HEK293 (cell line): Measurements from ENCODE around the gene PACS2.

ENCODE experiments used
- CTCF ChIA-PET: fragments of 350-600 bp; formaldehyde crosslinking; extraction: SDS; loops from one replicate; lab custom pipeline; 2021; ENCODE audit warnings: antibody characterized with exemption; lab: Yijun Ruan, JAX
- POLR2A ChIA-PET: fragments of 300-600 bp; formaldehyde crosslinking; extraction: SDS; loops from one replicate; lab custom pipeline; 2020; ENCODE audit warnings: antibody characterized with exemption, inconsistent platforms; lab: Yijun Ruan, JAX
- H3K27ac ChIP-seq: fragments of 200-500 bp; sonication (Bioruptor generic); 2 replicates; pipeline ENCODE4 v1.5.1; 2014; ENCODE audit warnings: low read depth, low read length, control low read depth, inconsistent platforms; ENCODE audit errors: extremely low read depth
- H3K36me3 ChIP-seq, 2 experiments: fragments of 200-500 bp in 1 of 2; sonication (Bioruptor generic) in 1 of 2; 1 replicate in 1 of 2; 2 replicates in 1 of 2; pipeline ENCODE4 v1.5.1; 2014 to 2017; ENCODE audit warnings: inconsistent platforms in 2 of 2, low read length in 2 of 2; ENCODE audit not compliant: control insufficient read depth in 2 of 2, insufficient read depth in 1 of 2
- H3K4me1 ChIP-seq: fragments of 200-500 bp; sonication (Bioruptor generic); 2 replicates; pipeline ENCODE4 v1.5.1; 2014; ENCODE audit warnings: mild to moderate bottlenecking, low read length, inconsistent platforms; ENCODE audit not compliant: control insufficient read depth, insufficient read depth
- H3K4me3 ChIP-seq: 2 replicates; pipeline ENCODE4 v1.5.1; 2011; ENCODE audit warnings: low read depth, mild to moderate bottlenecking, control low read depth, low read length, moderate library complexity
- H3K9me3 ChIP-seq: fragments of 200-500 bp; sonication (Bioruptor generic); 2 replicates; pipeline ENCODE4 v1.5.1; 2014; ENCODE audit warnings: low read depth, low read length, inconsistent platforms; ENCODE audit not compliant: control insufficient read depth, insufficient read depth
- OSR2 ChIP-seq: fragments of 450-650 bp; formaldehyde crosslinking; IDR thresholded peaks from 2 replicates; pipeline ENCODE4 v1.5.1; 2016; ENCODE audit warnings: missing biosample characterization, missing genetic modification characterization
- RBAK ChIP-seq: fragments of 450-650 bp; formaldehyde crosslinking; IDR thresholded peaks from 2 replicates; pipeline ENCODE4 v1.5.1; 2016; ENCODE audit warnings: missing biosample characterization, missing genetic modification characterization
- SCRT2 ChIP-seq: fragments of 450-650 bp; formaldehyde crosslinking; IDR thresholded peaks from 2 replicates; pipeline ENCODE4 v1.5.1; 2016; ENCODE audit warnings: missing biosample characterization, missing genetic modification characterization
- SP2 ChIP-seq: fragments of 450-650 bp; formaldehyde crosslinking; IDR thresholded peaks from 2 replicates; pipeline ENCODE4 v1.5.1; 2016; ENCODE audit warnings: missing biosample characterization, missing genetic modification characterization
- ZBTB21 ChIP-seq: fragments of 450-650 bp; formaldehyde crosslinking; IDR thresholded peaks from 2 replicates; pipeline ENCODE4 v1.5.1; 2017; ENCODE audit warnings: missing biosample characterization, missing genetic modification characterization
- ZBTB48 ChIP-seq: fragments of 450-650 bp; formaldehyde crosslinking; IDR thresholded peaks from 2 replicates; pipeline ENCODE4 v1.5.1; 2016; ENCODE audit warnings: missing biosample characterization, missing genetic modification characterization
- ZFP37 ChIP-seq: fragments of 450-650 bp; formaldehyde crosslinking; IDR thresholded peaks from 2 replicates; pipeline ENCODE4 v1.5.1; 2016; ENCODE audit warnings: missing biosample characterization, missing genetic modification characterization
- ZIC2 ChIP-seq: fragments of 450-650 bp; formaldehyde crosslinking; IDR thresholded peaks from 2 replicates; pipeline ENCODE4 v1.5.1; 2016; ENCODE audit warnings: missing biosample characterization, missing genetic modification characterization
- ZNF121 ChIP-seq: fragments of 450-650 bp; formaldehyde crosslinking; IDR thresholded peaks from 2 replicates; pipeline ENCODE4 v1.5.1; 2016; ENCODE audit warnings: missing biosample characterization, missing genetic modification characterization
- ZNF274 ChIP-seq, 2 experiments: fragments of 200-500 bp in 1 of 2; fragments of 450-650 bp in 1 of 2; sonication (Bioruptor generic) in 1 of 2; formaldehyde crosslinking in 1 of 2; IDR thresholded peaks; 2 replicates each; pipeline versions ENCODE4 v1.5.1 to v1.6.1; 2014 to 2016; ENCODE audit warnings: borderline replicate concordance in 1 of 2, inconsistent platforms in 1 of 2, low read length in 1 of 2, missing biosample characterization in 1 of 2, missing genetic modification characterization in 1 of 2
- ZNF394 ChIP-seq: fragments of 450-650 bp; formaldehyde crosslinking; IDR thresholded peaks from 2 replicates; pipeline ENCODE4 v1.5.1; 2016; ENCODE audit warnings: missing biosample characterization, missing genetic modification characterization, mild to moderate bottlenecking, moderate library complexity, borderline replicate concordance
- ZNF514 ChIP-seq: fragments of 450-650 bp; formaldehyde crosslinking; IDR thresholded peaks from 2 replicates; pipeline ENCODE4 v1.5.1; 2016; ENCODE audit warnings: missing biosample characterization, missing genetic modification characterization
- ZNF530 ChIP-seq: fragments of 450-650 bp; formaldehyde crosslinking; IDR thresholded peaks from 2 replicates; pipeline ENCODE4 v1.5.1; 2016; ENCODE audit warnings: low read depth, missing biosample characterization, missing genetic modification characterization
- ZNF544 ChIP-seq: fragments of 450-650 bp; formaldehyde crosslinking; IDR thresholded peaks from 2 replicates; pipeline ENCODE4 v1.5.0; 2017; ENCODE audit warnings: missing biosample characterization, missing genetic modification characterization
- ZNF555 ChIP-seq: fragments of 450-650 bp; formaldehyde crosslinking; conservative IDR thresholded peaks from 2 replicates; pipeline ENCODE4 v1.5.1; 2017; ENCODE audit warnings: missing biosample characterization, mild to moderate bottlenecking, missing genetic modification characterization, inconsistent platforms
- ZNF580 ChIP-seq: fragments of 450-650 bp; formaldehyde crosslinking; IDR thresholded peaks from 2 replicates; pipeline ENCODE4 v1.5.1; 2016; ENCODE audit warnings: missing biosample characterization, missing genetic modification characterization
- ZNF701 ChIP-seq: fragments of 450-650 bp; formaldehyde crosslinking; IDR thresholded peaks from 2 replicates; pipeline ENCODE4 v1.5.1; 2016; ENCODE audit warnings: missing biosample characterization, missing genetic modification characterization
- ZNF707 ChIP-seq: fragments of 450-650 bp; formaldehyde crosslinking; IDR thresholded peaks from 2 replicates; pipeline ENCODE4 v1.5.1; 2016; ENCODE audit warnings: missing biosample characterization, missing genetic modification characterization
- ZNF768 ChIP-seq: fragments of 450-650 bp; formaldehyde crosslinking; IDR thresholded peaks from 2 replicates; pipeline ENCODE4 v1.5.1; 2018; ENCODE audit warnings: missing biosample characterization, mild to moderate bottlenecking, missing genetic modification characterization
- ZNF776 ChIP-seq: fragments of 450-650 bp; formaldehyde crosslinking; IDR thresholded peaks from 2 replicates; pipeline ENCODE4 v1.5.0; 2017; ENCODE audit warnings: missing biosample characterization, missing genetic modification characterization, borderline replicate concordance
- ZNF777 ChIP-seq: fragments of 450-650 bp; formaldehyde crosslinking; IDR thresholded peaks from 2 replicates; pipeline ENCODE4 v1.5.1; 2017; ENCODE audit warnings: missing biosample characterization, missing genetic modification characterization, borderline replicate concordance
- ZNF792 ChIP-seq: fragments of 450-650 bp; formaldehyde crosslinking; IDR thresholded peaks from 2 replicates; pipeline ENCODE4 v1.5.1; 2016; ENCODE audit warnings: missing biosample characterization, missing genetic modification characterization
- TF ChIP-seq, protein P1 (sequence below): fragments of 450-650 bp; formaldehyde crosslinking; IDR thresholded peaks from 2 replicates; pipeline ENCODE4 v1.5.1; 2017; ENCODE audit warnings: missing biosample characterization, missing genetic modification characterization
- TF ChIP-seq, protein P2 (sequence below): fragments of 450-650 bp; formaldehyde crosslinking; IDR thresholded peaks from 2 replicates; pipeline ENCODE4 v1.5.1; 2017; ENCODE audit warnings: missing biosample characterization, mild to moderate bottlenecking, missing genetic modification characterization, moderate library complexity
- TF ChIP-seq, protein P3 (sequence below): fragments of 450-650 bp; IDR thresholded peaks from 2 replicates; pipeline ENCODE4 v1.5.1; 2018; ENCODE audit warnings: missing biosample characterization, missing genetic modification characterization
- TF ChIP-seq, protein P4 (sequence below): fragments of 450-650 bp; formaldehyde crosslinking; IDR thresholded peaks from 2 replicates; pipeline ENCODE4 v1.5.1; 2016; ENCODE audit warnings: missing biosample characterization, missing genetic modification characterization

The PACS2 gene

GRCh38 chr14:105398044-105398725 is 83.6 kb downstream of the PACS2 start, which contains the start of gene TEX22 (continued):
- TF ChIP-seq, protein P1, sequence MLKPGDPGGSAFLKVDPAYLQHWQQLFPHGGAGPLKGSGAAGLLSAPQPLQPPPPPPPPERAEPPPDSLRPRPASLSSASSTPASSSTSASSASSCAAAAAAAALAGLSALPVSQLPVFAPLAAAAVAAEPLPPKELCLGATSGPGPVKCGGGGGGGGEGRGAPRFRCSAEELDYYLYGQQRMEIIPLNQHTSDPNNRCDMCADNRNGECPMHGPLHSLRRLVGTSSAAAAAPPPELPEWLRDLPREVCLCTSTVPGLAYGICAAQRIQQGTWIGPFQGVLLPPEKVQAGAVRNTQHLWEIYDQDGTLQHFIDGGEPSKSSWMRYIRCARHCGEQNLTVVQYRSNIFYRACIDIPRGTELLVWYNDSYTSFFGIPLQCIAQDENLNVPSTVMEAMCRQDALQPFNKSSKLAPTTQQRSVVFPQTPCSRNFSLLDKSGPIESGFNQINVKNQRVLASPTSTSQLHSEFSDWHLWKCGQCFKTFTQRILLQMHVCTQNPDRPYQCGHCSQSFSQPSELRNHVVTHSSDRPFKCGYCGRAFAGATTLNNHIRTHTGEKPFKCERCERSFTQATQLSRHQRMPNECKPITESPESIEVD (tag by site-specific recombination): no peak
- TF ChIP-seq ZNF121 (tag by site-specific recombination) (no peak), ZNF707 (tag by site-specific recombination) (no peak), ZNF792 (no peak), ZNF580 (no peak; the same call in 1 of the 2 replicates), ZFP37 (0 out of 2 replicates have a peak, but pooled peaks have one; percentile 54), ZNF274 (IDR thresholded peaks at IDR 0.05; ENCODE audit: low read length) (no peak), ZNF274 (tag by site-specific recombination; IDR thresholded peaks at IDR 0.05; ENCODE audit: borderline replicate concordance) (no peak), ZNF530 (tag by site-specific recombination) (no peak)
- TF ChIP-seq, protein P2, sequence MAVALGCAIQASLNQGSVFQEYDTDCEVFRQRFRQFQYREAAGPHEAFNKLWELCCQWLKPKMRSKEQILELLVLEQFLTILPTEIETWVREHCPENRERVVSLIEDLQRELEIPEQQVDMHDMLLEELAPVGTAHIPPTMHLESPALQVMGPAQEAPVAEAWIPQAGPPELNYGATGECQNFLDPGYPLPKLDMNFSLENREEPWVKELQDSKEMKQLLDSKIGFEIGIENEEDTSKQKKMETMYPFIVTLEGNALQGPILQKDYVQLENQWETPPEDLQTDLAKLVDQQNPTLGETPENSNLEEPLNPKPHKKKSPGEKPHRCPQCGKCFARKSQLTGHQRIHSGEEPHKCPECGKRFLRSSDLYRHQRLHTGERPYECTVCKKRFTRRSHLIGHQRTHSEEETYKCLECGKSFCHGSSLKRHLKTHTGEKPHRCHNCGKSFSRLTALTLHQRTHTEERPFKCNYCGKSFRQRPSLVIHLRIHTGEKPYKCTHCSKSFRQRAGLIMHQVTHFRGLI: no peak

DNA sequence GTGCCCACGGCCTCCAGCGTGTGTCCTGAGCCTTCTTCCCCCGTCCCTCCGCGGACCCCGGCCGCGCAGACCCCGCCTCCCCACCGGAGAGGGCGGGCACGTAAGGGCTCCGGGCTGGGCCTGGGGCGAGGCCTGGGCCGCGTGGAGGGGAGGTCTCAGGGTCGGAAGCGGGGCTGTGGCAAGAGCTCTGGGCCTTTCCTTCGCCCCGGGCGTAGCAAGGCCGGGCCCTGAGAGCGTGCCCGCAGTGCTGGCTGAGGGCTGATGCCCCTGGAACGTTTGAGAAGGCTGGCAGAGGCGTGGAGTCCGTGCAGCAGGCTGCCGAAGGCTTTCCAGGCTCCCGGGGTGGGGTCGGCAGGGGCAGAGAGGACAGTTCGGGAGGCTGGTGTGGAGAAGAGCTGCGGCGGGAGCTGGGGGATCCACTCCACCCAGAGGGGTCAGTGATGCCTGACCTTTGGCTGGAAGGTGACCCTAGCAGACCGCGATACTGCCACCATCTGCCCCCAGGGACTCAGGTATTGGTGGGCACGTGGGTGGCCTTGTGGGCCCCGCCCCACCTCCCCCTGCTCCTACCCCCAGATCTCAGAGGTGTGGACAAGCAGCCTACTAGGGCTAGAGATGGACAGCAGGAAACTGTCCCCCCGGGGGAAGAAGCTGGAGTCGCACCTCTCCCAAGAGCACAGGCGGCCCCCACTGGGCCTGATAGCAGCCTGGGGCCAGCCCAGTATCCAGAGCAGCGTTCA is 84.3 kb downstream of the PACS2 start:
- H3K27ac ChIP-seq: peak overlapping the region; percentile 79; the same call in 1 of the 2 replicates
- H3K36me3 ChIP-seq: peaks cover 0 to 21% of the 10 kb centered on the region in 2 experiments; a peak in 2 of 3 replicates
- H3K4me1 ChIP-seq: no peaks in the 10 kb centered on the region
- ChIA-PET POLR2A (interaction anchor here (1.0 kb wide), 1 partner anchor 12 kb away, joined by 3 read pairs; no protein-coding TSS in a partner anchor), CTCF (interaction anchor here (0.7 to 1.2 kb wide), 3 partner anchors 12 to 82 kb away, joined by 3 to 4 read pairs (median 3); no protein-coding TSS in a partner anchor)
- peak overlapping the region; percentile 67 for H3K4me3 ChIP-seq
- no peaks in the 10 kb centered on the region for H3K9me3 ChIP-seq
- TF ChIP-seq ZNF514 (tag by site-specific recombination): no peak
- TF ChIP-seq ZIC2 (tag by site-specific recombination): 0 out of 2 replicates have a peak, but pooled peaks have one; percentile 55
- no peak for TF ChIP-seq ZNF768 (tag by site-specific recombination)
- TF ChIP-seq ZNF701 (tag by site-specific recombination): no peak
- TF ChIP-seq, protein P3, sequence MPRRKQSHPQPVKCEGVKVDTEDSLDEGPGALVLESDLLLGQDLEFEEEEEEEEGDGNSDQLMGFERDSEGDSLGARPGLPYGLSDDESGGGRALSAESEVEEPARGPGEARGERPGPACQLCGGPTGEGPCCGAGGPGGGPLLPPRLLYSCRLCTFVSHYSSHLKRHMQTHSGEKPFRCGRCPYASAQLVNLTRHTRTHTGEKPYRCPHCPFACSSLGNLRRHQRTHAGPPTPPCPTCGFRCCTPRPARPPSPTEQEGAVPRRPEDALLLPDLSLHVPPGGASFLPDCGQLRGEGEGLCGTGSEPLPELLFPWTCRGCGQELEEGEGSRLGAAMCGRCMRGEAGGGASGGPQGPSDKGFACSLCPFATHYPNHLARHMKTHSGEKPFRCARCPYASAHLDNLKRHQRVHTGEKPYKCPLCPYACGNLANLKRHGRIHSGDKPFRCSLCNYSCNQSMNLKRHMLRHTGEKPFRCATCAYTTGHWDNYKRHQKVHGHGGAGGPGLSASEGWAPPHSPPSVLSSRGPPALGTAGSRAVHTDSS (tag by site-specific recombination): no peak
- 0 out of 2 replicates have a peak, but pooled peaks have one; percentile 17 for TF ChIP-seq ZBTB48 (tag by site-specific recombination)
- peak; percentile 70 for TF ChIP-seq SP2 (tag by site-specific recombination)
- TF ChIP-seq SCRT2: no peak
- no peak for TF ChIP-seq ZBTB21
- no peak for TF ChIP-seq OSR2 (tag by site-specific recombination)
- 0 out of 2 replicates have a peak, but pooled peaks have one; percentile 20 for TF ChIP-seq ZNF394 (tag by site-specific recombination)
- TF ChIP-seq ZNF555 (tag by site-specific recombination): no peak
- no peak for TF ChIP-seq ZNF544 (tag by site-specific recombination)
- no peak for TF ChIP-seq ZNF777
- TF ChIP-seq ZNF776 (tag by site-specific recombination): no peak
- TF ChIP-seq RBAK: no peak
- TF ChIP-seq, protein P4, sequence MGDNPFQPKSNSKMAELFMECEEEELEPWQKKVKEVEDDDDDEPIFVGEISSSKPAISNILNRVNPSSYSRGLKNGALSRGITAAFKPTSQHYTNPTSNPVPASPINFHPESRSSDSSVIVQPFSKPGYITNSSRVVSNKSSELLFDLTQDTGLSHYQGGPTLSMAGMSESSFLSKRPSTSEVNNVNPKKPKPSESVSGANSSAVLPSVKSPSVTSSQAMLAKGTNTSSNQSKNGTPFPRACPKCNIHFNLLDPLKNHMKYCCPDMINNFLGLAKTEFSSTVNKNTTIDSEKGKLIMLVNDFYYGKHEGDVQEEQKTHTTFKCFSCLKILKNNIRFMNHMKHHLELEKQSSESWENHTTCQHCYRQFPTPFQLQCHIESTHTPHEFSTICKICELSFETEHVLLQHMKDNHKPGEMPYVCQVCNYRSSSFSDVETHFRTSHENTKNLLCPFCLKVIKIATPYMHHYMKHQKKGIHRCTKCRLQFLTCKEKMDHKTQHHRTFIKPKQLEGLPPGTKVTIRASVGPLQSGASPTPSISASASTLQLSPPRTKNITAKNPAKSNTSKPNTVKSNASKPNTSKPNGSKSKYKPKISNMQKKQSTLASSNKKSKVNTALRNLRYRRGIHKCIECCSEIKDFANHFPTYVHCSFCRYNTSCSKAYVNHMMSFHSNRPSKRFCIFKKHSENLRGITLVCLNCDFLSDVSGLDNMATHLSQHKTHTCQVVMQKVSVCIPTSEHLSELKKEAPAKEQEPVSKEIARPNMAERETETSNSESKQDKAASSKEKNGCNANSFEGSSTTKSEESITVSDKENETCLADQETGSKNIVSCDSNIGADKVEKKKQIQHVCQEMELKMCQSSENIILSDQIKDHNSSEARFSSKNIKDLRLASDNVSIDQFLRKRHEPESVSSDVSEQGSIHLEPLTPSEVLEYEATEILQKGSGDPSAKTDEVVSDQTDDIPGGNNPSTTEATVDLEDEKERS (tag by site-specific recombination): no peak
